LNCaP clone FGC (cell line): ENCODE results near the gene KLF11.

ENCODE experiments used
- DNase-seq: peaks from one replicate; pipeline ENCODE4 v3.0.0-alpha.2; 2011; ENCODE audit warnings: low read depth
- H3K4me3 ChIP-seq: 2 replicates; pipeline ENCODE4 v1.5.1; 2011; ENCODE audit warnings: mild to moderate bottlenecking, low read depth, low read length, control low read depth
- TF ChIP-seq, protein P1 (sequence below): IDR thresholded peaks from 2 replicates; pipeline ENCODE4 v1.5.1; 2012; ENCODE audit warnings: mild to moderate bottlenecking; ENCODE audit not compliant: control insufficient read depth, insufficient read depth; ENCODE audit errors: extremely low read depth

KLF11 gene

DNA sequence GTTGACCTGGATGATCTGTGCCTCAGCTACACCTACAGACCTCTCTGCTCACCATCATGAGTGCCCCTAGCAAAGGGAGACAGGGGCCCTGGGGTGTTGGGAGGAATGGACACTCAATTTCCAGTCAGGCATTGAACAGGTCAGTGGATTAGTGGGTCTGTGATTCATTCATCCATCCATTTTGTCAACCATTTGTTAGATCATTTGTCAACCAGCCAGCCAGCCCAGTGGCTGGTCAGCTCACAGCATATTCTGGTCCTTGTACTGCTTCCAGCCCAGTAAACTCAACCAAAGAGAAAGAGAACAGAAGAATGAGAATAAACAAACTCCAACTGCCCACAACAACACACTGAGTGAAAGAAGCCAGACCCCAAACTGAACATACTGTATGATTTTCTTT, 4.6 kb upstream of the KLF11 start:
- H3K4me3 ChIP-seq = no peak overlapping the region
- no peak for DNase-seq
- TF ChIP-seq, protein P1, sequence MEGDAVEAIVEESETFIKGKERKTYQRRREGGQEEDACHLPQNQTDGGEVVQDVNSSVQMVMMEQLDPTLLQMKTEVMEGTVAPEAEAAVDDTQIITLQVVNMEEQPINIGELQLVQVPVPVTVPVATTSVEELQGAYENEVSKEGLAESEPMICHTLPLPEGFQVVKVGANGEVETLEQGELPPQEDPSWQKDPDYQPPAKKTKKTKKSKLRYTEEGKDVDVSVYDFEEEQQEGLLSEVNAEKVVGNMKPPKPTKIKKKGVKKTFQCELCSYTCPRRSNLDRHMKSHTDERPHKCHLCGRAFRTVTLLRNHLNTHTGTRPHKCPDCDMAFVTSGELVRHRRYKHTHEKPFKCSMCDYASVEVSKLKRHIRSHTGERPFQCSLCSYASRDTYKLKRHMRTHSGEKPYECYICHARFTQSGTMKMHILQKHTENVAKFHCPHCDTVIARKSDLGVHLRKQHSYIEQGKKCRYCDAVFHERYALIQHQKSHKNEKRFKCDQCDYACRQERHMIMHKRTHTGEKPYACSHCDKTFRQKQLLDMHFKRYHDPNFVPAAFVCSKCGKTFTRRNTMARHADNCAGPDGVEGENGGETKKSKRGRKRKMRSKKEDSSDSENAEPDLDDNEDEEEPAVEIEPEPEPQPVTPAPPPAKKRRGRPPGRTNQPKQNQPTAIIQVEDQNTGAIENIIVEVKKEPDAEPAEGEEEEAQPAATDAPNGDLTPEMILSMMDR = no peak

DNA sequence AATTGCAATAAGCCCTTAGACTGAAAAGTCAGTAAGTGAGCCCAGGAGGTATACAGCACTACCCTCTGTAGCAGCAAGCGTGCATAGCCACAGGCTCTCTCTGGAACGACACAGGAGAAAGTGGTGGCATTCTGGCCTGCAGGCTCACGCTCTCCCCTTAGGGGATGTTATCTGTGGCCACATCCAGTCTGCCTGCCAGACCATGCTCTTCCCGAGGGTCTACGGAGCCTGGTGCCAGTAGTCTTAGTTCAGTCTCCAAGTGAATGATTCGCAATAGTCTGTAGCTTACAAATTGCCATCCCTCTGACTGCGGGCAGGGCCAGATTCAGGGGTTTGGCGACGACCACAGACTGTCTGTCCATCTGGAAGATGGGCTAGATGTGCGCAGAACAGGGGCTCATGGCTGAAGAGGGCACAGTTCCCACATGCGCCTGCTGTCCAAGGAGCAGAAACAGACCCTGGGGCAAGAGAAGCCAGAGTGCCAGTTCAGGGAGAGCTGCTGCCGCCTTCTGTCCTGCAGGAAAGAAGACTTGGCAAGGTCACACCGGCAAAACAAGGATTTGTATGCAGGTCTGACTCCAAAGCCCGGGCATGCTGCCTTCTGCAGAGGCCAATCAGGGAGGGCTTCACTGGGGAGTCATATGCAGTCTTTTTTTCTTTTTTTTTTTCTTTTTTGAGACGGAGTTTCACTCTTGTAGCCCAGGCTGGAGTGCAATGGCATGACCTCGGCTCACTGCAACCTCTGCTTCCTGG, 3.5 kb upstream of the KLF11 start:
- peak; percentile 79 for DNase-seq
- TF ChIP-seq, protein P1 = peak; percentile 57
- H3K4me3 ChIP-seq = no peak overlapping the region

DNA sequence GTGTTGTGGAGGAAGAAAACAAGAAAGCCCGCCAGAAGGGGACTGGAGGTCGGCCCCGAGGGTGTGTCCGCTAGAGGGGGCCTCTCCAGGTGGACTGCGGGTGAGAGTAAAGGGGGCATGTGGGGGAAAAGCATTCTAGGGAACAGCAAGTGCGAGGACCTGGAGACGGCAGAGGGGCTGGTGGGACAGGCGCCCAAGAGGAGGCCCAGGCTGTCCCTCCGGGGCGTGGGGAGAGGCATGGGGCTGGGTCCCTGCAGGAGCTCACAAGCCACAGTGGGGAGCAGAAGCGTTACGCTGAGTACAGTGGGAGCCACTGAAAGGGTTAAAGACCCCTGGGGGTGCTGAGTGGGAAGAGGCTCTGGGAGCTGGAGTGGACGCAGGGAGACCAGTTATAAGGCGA, 1.6 kb upstream of the KLF11 start:
- TF ChIP-seq, protein P1 = no peak
- DNase-seq = no peak
- H3K4me3 ChIP-seq = no peak overlapping the region

DNA sequence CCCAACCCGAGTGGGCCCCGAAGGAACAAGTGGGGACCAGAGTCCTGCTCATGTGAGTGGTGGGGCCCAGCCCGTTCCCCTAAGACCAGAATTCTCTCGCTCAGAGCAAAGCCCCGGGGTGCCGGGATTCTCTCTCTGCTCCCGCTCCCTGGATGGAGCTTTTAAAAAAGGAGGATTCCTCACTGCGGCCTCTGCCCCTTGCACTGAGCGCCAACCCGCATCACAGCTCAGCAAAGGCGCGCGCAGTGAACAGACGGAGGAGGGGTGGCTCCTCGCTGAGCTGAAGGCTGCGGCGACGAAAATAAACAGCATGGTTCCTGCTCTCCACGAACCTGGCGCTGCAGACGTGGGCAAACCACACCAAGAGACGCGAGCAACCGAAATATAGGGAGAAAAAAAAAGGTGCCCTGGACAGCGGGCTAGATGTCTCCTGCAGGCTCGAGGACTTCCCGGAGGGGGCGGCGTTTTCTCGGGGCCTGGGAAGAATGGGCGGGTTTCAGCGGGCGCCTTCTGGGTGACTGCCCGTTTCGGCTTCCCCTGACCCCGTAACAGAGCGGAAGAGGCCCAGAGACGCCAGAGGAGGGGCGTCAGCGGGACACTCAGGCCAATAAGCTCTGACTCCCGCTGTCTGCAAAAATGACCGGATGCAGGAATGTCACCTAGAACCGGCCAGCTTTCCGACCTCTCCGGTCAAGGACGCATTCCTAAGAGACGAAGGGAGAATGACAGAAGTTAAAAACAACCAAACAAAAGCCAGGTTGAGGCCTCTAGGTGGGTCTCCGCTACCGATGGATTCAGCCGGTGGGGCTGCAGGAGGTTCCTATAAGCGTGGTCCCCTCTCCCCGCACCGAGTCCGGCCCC, 819 bp upstream of the KLF11 start:
- peak overlapping the region; percentile 42 for H3K4me3 ChIP-seq
- DNase-seq = no peak
- TF ChIP-seq, protein P1 = no peak

DNA sequence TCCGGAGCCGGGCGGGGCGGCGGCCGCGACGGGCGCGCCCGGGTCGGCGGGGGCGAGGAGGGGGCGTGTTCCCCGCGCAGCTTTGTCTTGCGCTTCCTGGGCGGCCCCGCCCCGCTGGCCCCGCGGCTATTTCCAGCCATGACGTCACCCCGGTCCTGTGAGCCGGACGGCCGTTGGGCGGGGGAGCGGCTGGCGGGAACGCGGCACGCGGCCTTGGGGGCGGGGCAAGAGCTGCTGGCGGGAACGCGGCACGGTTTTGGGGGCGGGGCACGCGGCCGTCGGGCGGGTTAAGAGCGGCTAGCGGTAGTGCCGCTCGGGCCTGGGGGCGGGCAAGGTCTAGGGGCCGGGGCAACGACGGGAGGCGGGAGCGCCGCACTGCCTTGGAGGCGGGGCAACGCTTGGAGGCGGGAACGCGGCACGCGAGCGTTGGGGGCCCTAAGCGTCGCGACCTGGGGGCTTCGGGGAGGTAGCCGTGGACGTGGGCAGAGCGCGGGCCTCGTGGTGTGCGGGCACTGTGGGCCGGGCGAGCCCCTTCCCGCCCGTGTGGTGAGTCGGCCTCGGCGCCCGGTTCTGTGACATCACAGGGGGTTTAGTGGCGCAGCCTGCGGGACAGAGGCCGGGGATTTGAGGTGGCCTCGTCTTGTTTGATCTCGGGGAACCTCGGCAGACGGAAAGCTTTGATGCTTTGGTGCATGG, 704 bp downstream of the KLF11 start:
- TF ChIP-seq, protein P1 = no peak
- H3K4me3 ChIP-seq = peak overlapping the region; percentile 52
- peak; percentile 68 for DNase-seq

DNA sequence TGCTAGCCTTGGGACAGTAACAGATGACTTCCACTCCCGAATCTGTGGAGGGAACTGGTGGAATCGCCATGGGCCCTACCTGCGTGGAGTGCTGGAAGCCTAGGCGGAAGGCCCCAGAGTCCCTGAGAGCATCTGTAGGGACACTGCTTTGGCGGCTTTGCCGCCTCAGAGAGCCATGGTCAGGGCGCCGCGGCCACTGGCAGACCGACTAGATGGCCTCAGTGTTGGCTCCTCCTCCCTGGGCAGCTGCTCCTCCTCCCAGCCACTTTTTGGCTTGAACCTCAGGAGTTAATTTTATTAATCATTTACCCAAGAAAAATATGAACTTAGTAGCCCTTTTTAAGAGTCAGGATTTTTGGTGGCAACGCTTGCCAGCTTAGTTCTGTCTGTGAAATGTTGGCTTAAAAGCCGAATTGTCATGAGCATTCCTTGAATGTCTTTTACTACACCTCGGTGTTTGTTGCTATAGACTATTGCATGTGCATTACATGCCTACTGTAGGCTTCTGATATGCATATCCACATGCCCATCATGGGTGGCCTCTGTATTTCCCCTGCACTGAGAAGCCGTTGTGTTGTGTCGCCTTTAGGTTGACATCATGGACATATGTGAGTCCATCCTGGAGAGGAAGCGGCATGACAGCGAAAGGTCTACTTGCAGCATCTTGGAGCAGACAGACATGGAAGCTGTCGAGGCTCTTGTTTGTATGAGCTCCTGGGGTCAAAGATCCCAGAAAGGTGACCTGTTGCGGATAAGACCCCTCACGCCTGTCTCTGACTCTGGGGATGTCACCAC, 2.4 kb downstream of the KLF11 start:
- DNase-seq = no peak

More for the DNA sequence above, 2.4 kb downstream of the KLF11 start:
- no peak overlapping the region for H3K4me3 ChIP-seq
- TF ChIP-seq, protein P1 = no peak
